Activated naive CD8-positive, alpha-beta T cell (primary cell): Measurements from ENCODE around the gene SLC38A4.
A peak's percentile ranks its signal among the peaks of the same experiment; 100 is the strongest.
"Not testable (repeated sequence)": the region's sequence is repeated elsewhere in the genome, so short reads cannot be mapped to it uniquely, and the experiment has no call there.

ENCODE experiments used
- H3K27ac Mint-ChIP-seq: one replicate; pipeline ENCODE4 v1.8.0; 2021; ENCODE audit warnings: mixed read lengths
- H3K27me3 Mint-ChIP-seq: one replicate; pipeline ENCODE4 v1.8.0; 2021; ENCODE audit warnings: mixed read lengths
- H3K36me3 Mint-ChIP-seq: one replicate; pipeline ENCODE4 v1.8.0; 2021; ENCODE audit warnings: mixed read lengths
- H3K4me1 Mint-ChIP-seq: one replicate; pipeline ENCODE4 v1.8.0; 2021; ENCODE audit warnings: low read depth, mixed read lengths
- H3K4me3 Mint-ChIP-seq: one replicate; pipeline ENCODE4 v1.8.0; 2021; ENCODE audit warnings: mild to moderate bottlenecking, mixed read lengths
- H3K9me3 Mint-ChIP-seq: one replicate; pipeline ENCODE4 v1.8.0; 2021; ENCODE audit warnings: low read depth, mixed read lengths

Gene SLC38A4

DNA sequence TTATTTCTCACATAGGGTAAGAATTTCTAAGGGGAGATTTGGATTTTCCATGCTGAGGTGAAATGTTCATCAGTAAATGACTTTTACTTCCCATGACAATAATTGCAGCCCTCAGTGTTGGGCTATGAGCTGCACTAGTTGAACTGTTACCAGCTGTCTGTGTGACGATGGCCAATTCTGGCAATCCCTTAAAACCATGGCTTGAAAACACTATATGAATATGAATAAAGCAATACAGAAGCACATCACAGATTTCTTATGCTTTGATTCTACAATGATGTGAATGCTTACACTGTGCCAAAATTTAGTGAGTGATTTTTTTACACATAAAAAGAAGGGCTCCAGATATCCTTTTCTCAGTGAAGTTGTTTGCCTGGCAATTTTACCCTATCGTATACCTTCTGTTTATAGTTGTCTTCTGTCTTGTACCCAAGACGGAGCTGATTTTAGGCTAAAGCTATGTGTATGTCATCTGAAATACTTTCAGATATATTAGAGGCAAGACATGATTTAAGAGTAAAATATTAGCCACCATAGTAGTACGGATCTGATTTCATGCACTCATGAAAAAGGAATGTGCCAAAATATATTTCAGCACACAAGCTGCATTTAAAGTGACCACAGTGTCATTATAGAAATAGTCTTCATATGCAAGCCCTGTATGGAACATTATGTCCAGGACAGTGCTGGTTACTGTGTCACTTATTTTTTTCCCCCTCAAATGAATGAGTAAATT is 52.0 kb downstream of the SLC38A4 start:
- Mint-ChIP-seq H3K9me3 (no peaks in the 10 kb centered on the region), H3K4me1 (no peaks in the 10 kb centered on the region), H3K27me3 (no peaks in the 10 kb centered on the region), H3K36me3 (no peaks in the 10 kb centered on the region), H3K27ac (no peak overlapping the region), H3K4me3 (no peak overlapping the region)

DNA sequence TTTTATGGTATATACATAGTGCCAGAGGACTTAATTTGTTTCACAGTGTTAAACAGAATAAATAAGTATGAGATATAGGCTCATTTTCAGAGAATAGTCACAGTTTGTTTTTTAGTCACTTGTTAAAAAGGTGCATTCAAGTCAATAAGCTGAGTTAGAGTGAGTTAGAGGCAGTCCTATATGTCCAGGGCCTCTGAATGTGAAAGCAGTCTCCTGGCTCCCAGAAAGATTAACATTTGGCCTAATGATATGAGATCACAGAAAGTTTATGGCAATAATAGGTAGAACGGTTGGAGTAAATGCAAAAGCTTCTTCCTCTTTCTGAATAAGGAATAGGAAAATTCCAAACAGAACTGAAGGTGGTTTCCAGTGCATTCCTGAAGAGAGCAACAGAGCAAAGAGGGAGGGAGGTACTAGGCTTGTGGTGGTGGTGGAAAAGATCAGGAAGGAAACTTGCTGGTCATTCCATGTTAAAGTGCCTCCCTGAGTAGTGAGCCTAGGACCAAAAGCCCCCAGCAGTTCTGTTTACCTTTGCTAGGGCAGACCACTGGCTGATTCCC is 54.4 kb downstream of the SLC38A4 start:
- Mint-ChIP-seq H3K4me3 (no peak overlapping the region), H3K27ac (no peak overlapping the region), H3K27me3 (no peaks in the 10 kb centered on the region), H3K36me3 (no peaks in the 10 kb centered on the region), H3K9me3 (no peaks in the 10 kb centered on the region), H3K4me1 (no peaks in the 10 kb centered on the region)

DNA sequence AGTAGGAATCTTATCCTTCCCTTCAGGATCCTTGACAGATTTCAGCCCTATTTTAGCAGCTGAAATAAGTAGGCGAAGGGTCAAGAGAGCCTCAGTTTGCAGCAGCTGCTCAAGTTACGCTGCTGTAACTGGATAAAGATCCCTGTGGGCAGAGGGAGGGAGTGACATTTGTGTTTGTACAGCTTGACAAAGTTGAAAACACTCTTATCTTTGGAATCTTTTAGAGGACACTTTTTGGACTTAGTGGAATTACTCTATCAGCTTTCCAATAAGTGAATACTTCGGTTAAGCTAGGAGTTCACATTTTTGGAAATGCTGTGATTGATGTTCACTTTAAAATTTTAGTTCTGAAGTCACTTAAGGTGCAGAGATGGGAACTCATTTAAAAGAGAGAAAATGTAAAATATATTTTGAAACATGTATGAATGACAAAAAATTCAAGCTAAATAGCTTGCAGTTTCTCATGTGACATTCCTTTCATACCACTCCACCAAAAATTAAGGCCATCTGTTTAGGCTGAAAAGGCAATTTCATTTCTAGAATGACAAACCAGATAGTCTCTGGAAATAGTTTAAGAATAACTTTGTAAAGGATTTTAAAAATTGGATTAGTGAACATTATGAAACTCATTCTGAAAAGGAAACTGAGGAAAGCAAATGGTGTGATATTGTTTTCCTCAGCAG is 55.2 kb downstream of the SLC38A4 start:
- H3K36me3 Mint-ChIP-seq: no peaks in the 10 kb centered on the region
- no peaks in the 10 kb centered on the region for H3K27me3 Mint-ChIP-seq
- H3K9me3 Mint-ChIP-seq: no peaks in the 10 kb centered on the region
- no peak overlapping the region for H3K4me3 Mint-ChIP-seq
- H3K27ac Mint-ChIP-seq: no peak overlapping the region
- no peaks in the 10 kb centered on the region for H3K4me1 Mint-ChIP-seq

DNA sequence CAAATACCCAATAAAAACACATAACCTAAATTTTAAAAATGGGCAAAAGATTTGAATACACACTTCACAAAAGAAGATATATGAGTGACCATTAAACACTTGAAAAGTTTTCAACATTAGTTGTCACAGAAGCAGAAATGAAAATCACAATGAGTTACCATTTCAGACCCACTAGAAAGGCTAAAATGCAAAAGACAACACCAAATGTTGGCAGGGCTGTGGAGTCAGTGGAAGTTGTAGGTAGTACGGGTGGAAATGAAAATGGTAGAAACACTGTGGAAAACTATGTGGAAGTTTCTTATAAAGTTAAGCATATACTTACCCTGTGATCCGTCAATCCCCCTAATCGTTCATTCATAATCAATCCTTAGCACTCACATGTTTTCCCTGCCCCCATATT is 61.8 kb downstream of the SLC38A4 start:
- peaks cover 4% of the 10 kb centered on the region for H3K36me3 Mint-ChIP-seq
- no peak overlapping the region for H3K27ac Mint-ChIP-seq
- no peaks in the 10 kb centered on the region for H3K27me3 Mint-ChIP-seq
- H3K9me3 Mint-ChIP-seq: peaks cover 11% of the 10 kb centered on the region
- no peaks in the 10 kb centered on the region for H3K4me1 Mint-ChIP-seq
- no peak overlapping the region for H3K4me3 Mint-ChIP-seq

DNA sequence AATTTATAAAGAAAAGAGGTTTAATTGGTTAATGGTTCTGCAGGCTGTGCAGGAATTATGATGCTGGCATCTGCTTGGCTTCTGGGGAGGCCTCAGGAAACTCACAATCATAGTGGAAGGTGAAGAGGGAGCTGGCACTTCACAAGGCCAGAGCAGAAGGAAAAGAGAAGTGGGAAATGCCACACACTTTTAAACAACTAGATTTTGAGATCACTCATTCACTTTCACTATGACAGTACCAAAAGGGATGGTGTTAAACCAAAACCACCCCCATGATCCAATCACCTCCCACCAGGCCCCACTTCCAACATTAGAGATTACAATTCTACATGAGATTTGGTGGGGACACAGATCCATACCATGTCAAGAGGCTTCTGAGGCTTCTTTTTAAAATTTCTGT is 62.6 kb downstream of the SLC38A4 start:
- H3K36me3 Mint-ChIP-seq: peaks cover 4% of the 10 kb centered on the region
- no peak overlapping the region for H3K27ac Mint-ChIP-seq

DNA sequence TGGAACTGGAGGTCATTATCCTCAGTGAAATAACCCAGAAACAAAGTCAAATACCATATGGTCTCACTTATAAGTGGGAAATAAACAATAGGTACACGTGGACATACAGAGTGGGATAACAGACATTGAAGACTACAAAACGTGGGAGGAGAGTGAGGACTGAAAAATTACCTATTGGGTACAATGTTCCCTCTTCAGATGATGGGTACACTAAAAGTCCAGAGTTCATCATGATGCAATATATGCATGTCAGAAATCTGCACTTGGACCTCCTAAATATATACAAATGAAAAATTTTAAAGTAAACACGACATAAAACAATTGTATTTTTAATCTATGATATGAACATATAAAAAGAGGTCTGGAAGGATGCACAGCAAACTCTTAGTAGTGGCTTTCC is 71.2 kb downstream of the SLC38A4 start:
- Mint-ChIP-seq H3K4me3 (no peak overlapping the region), H3K4me1 (peaks cover 11% of the 10 kb centered on the region), H3K9me3 (peaks cover 14% of the 10 kb centered on the region), H3K27me3 (no peaks in the 10 kb centered on the region), H3K27ac (no peak overlapping the region), H3K36me3 (peaks cover 3% of the 10 kb centered on the region)

More for the DNA sequence above, 62.6 kb downstream of the SLC38A4 start:
- Mint-ChIP-seq H3K27me3 (no peaks in the 10 kb centered on the region), H3K9me3 (peaks cover 12% of the 10 kb centered on the region), H3K4me1 (no peaks in the 10 kb centered on the region), H3K4me3 (no peak overlapping the region)

DNA sequence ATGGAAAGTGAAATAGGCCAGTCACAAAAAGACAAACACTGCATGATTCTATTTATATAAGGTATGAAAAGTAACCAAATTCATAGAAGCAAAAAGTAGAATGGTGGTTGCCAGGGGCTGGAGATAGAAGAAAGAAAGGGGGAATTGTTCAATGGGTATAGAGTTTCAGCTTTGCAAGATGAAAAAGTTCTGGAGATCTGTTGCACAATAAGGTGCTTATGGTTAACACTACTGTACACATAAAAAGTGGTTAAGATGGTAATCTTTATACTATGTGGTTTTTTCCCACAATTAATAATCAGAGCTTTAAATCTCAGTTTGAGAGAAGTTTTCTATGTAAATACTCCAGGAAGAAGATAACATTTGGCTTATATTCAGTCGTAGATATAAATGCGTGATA is 73.4 kb downstream of the SLC38A4 start:
- Mint-ChIP-seq H3K27me3 (no peaks in the 10 kb centered on the region), H3K4me1 (peaks cover 11% of the 10 kb centered on the region), H3K27ac (no peak overlapping the region), H3K9me3 (peaks cover 10% of the 10 kb centered on the region), H3K4me3 (no peak overlapping the region), H3K36me3 (peaks cover 6% of the 10 kb centered on the region)

DNA sequence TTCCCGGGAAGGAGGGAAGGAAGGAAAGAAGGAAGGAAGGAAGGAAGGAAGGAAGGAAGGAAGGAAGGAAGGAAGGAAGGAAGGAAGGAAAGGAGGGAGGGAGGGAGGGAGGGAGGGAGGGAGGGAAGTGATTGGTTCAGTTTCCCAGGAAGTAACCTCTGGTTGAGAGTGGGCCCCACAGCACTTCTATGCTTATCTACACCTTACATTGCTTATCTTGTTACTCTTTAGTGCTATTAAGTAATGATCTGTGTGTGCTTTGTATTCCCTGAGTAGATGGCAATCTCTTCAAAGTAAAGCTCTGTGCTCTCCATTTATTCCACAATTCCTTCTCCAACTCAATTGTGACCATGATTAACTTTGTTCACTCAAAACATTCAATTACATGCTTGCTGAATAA is 74.6 kb downstream of the SLC38A4 start:
- peaks cover 10% of the 10 kb centered on the region for H3K9me3 Mint-ChIP-seq
- H3K27me3 Mint-ChIP-seq: no peaks in the 10 kb centered on the region
- peaks cover 6% of the 10 kb centered on the region for H3K36me3 Mint-ChIP-seq
- peaks cover 11% of the 10 kb centered on the region for H3K4me1 Mint-ChIP-seq
- H3K4me3 Mint-ChIP-seq: no peak overlapping the region
- H3K27ac Mint-ChIP-seq: no peak overlapping the region

DNA sequence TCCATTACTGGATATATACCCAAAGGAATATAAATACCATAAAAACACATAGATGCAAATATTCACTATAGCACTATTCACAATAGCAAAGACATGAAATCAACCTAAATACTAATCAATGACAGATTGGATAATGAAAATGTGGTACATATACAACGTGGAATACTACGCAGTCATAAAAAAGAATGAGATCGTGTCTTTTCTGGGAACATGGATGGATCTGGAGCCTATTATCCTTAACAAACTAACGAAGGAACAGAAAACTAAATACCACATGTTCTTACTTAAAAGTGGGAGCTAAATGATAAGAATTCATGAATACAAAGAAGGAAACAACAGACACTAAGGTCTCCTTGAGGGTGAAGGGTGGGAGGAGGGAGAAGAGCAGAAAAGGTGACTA is 76.5 kb downstream of the SLC38A4 start:
- Mint-ChIP-seq H3K27me3 (no peaks in the 10 kb centered on the region), H3K4me1 (peaks cover 11% of the 10 kb centered on the region), H3K27ac (no peak overlapping the region), H3K36me3 (peaks cover 3% of the 10 kb centered on the region), H3K9me3 (peaks cover 16% of the 10 kb centered on the region), H3K4me3 (no peak overlapping the region)

DNA sequence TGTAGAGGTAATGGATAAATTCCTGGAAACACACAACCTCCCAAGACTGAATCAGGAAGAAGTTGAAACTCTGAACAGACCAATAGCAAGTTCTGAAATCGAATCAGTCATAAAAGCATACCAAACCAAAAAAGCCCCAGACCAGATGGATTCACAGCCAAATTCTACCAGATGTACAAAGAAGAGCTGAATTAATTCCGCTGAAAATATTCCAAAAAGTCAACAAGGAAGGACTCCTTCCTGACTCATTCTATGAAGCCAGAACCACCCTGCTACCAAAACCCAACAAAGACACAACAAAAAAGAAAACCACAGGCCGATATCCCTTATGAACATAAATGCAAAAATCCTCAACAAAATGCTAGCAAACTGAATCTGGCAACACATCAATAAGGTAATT is 81.5 kb downstream of the SLC38A4 start:
- Mint-ChIP-seq H3K36me3 (peaks cover 4% of the 10 kb centered on the region), H3K9me3 (peaks cover 9% of the 10 kb centered on the region), H3K27me3 (no peaks in the 10 kb centered on the region), H3K4me3 (no peak overlapping the region), H3K4me1 (no peaks in the 10 kb centered on the region), H3K27ac (no peak overlapping the region)

DNA sequence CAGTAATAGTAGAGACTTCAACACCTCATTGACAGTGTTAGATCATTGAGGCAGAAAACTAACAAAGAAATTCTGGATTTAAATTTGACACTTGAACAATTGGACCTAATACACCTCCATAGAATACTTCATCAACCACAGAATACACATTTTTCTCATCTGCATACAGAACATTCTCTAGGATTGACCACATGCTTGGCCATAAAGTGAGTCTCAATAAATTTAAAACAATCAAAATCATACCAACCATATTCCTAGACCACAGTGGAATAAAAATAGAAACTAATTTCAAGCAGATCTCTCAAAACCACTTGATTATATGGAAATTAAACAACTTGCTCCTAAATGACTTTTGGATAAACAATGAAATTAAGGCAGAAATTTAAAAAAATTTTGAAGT is 82.3 kb downstream of the SLC38A4 start:
- Mint-ChIP-seq H3K4me3 (no peak overlapping the region), H3K27me3 (no peaks in the 10 kb centered on the region), H3K9me3 (peaks cover 6% of the 10 kb centered on the region), H3K4me1 (no peaks in the 10 kb centered on the region), H3K27ac (no peak overlapping the region), H3K36me3 (peaks cover 2% of the 10 kb centered on the region)

DNA sequence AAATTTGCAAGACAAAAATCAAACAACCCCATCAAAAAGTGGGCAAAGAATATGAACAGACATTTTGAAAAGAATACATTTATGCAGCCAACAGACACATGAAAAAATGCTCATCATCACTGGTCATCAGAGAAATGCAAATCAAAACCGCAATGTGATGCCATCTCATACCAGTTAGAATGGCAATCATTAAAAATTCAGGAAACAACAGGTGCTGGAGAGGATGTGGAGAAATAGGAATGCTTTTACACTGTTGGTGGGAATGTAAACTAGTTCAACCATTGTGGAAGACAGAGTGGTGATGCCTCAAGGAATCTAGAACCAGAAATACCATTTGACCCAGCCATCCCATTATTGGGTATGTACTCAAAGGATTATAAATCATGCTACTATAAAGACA is 83.5 kb downstream of the SLC38A4 start:
- not testable (repeated sequence) for H3K36me3 Mint-ChIP-seq
- H3K9me3 Mint-ChIP-seq: peaks cover 13% of the 10 kb centered on the region

DNA sequence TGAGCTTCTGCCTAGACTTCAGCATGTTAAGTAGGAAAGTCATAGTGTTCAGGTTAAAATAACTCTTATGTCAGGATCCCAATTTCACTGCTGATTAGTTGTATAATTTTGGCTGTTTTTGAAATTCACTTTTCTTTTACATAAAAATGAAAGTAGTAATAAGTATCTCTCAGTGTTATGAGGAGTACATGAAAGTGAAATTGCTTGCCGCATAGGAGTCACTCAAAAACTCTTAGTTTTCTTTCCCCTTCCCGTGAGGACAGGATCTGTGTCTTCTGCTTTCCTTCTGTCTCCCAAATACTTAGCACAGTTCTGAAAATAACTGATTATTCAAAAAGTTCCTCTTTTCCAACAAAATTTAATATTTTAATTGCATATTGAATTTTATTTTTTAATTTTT is 100.5 kb downstream of the SLC38A4 start:
- peaks cover 4% of the 10 kb centered on the region for H3K36me3 Mint-ChIP-seq
- H3K27me3 Mint-ChIP-seq: no peaks in the 10 kb centered on the region
- H3K27ac Mint-ChIP-seq: peak overlapping the region; percentile 19
- H3K4me1 Mint-ChIP-seq: peaks cover 9% of the 10 kb centered on the region
- H3K9me3 Mint-ChIP-seq: no peaks in the 10 kb centered on the region
- H3K4me3 Mint-ChIP-seq: no peak overlapping the region

More for the DNA sequence above, 83.5 kb downstream of the SLC38A4 start:
- not testable (repeated sequence) for H3K4me3 Mint-ChIP-seq, H3K27me3 Mint-ChIP-seq, H3K27ac Mint-ChIP-seq, H3K4me1 Mint-ChIP-seq

DNA sequence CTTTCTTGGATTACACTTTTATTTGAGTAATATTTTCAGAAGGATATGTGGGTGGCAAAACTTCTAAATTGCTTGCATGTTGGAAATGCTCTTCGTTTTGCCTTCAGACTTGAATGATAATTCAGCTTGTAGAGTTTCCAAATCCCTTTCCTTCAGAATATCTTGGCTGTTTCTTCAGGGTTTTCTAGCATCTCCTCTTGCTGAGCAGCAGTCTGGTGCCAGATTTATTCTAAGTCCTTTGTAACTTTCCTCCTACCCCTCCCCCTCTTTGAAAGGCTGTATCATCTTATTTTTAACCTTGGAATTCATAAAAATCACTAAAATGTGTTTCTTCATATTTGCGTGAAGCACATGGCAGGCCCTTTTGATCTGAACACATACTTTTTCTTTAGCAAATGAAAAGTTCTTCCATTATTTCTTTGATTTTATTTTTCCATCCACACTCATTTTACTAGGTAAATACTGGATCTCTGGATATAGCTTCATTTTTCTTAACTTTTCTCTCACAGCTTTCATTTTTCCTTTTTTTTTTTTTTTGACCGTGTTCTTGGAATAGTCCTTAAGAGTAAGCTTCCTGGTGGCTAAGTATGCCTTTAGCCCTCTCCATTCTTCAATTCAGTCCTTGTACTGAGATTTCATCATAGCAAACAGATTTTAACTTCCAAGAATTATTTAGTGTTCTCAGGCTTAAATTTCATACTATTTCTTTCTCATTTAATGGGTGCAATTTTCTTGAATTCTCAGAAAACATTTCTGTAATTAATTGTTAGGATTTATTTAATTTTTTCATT is 102.0 kb downstream of the SLC38A4 start:
- H3K9me3 Mint-ChIP-seq: peaks cover 3% of the 10 kb centered on the region
- no peak overlapping the region for H3K4me3 Mint-ChIP-seq
- no peak overlapping the region for H3K27ac Mint-ChIP-seq
- H3K36me3 Mint-ChIP-seq: no peaks in the 10 kb centered on the region
- H3K4me1 Mint-ChIP-seq: peaks cover 9% of the 10 kb centered on the region
- no peaks in the 10 kb centered on the region for H3K27me3 Mint-ChIP-seq
